ENCODE results near the gene ETNPPL.

Gene ETNPPL

DNA sequence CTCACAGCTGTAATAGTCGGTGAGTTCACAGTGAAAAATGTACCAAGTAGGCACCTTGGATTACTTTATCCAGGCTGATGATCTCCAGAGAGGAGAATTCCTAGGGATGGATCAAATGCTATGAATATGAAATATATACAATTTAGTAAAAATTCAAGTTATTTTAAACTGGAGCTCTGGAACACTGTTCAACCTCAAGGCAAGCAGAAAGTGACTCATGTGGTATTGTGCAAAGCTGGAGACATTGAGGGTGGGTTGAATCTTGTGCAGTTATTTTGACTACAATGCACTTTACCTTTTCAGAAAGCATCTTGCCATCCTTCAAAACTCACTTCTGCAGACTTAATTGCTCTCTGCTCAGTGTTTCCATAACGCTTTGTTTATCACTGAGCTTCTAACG is 69.0 kb downstream of the ETNPPL start:
- peak; percentile 2 for DNase-seq

DNA sequence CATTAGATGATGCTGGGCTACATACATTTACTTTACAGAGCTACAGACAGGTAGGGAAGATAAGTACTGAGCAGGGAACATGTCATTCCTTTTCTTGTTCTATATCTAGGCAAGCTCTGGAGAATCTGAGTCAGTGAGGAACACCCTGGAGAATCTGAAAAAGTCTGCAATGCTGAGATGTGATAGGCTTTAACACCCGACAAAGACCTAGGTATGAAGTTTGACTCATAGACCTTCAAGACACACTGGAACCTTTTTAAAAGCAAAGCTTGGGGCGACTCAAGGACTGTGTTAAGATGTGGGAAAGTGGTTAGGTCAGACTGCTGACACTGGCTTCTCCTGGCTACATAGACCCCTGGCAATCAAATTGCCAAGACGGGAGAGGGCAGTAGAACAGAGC is 69.6 kb downstream of the ETNPPL start:
- no peak for DNase-seq

Measured in NCI-H510A treated with DMSO at 0.1 percent for 48 hours (cell line).